Keratinocyte (primary cell): ENCODE measurements around the gene SSNA1. TPM values are rescaled to one million over a fixed set of nuclear protein-coding genes. Genes with fewer than 3 reads are reported as not detected.

ENCODE experiments used
- DNase-seq: peaks from one replicate; pipeline ENCODE4 v3.0.0-alpha.2; 2011; ENCODE audit warnings: low read depth, missing footprints, low spot score
- FAIRE-seq: peaks from 2 replicates; lab custom pipeline; 2011; peaks lifted over from hg19 to GRCh38; lab: Jason Lieb, UNC
- H2AFZ ChIP-seq: 2 replicates; pipeline ENCODE4 v1.6.0; 2012; ENCODE audit warnings: low read length, control low read depth, inconsistent platforms; ENCODE audit not compliant: control insufficient read depth
- H3K27ac ChIP-seq: 2 replicates; pipeline ENCODE4 v1.5.1; 2011; ENCODE audit warnings: low read length; ENCODE audit not compliant: control insufficient read depth, insufficient read depth
- H3K27me3 ChIP-seq: 3 replicates; pipeline ENCODE4 v1.6.0; 2011; ENCODE audit warnings: low read length; ENCODE audit not compliant: control insufficient read depth, insufficient read depth; ENCODE audit errors: extremely low read depth
- H3K36me3 ChIP-seq, 2 experiments: 2 replicates in 1 of 2; 3 replicates in 1 of 2; pipeline ENCODE4 v1.5.1; 2011; ENCODE audit warnings: low read length in 2 of 2, mild to moderate bottlenecking in 1 of 2; ENCODE audit not compliant: control insufficient read depth in 2 of 2, insufficient read depth in 2 of 2; ENCODE audit errors: extremely low read depth in 1 of 2
- H3K4me1 ChIP-seq: 3 replicates; pipeline ENCODE4 v1.5.1; 2011; ENCODE audit warnings: low read length; ENCODE audit not compliant: control insufficient read depth, insufficient read depth; ENCODE audit errors: extremely low read depth
- H3K4me2 ChIP-seq: 3 replicates; pipeline ENCODE4 v1.6.0; 2011; ENCODE audit warnings: low read depth, low read length; ENCODE audit not compliant: control insufficient read depth, insufficient read depth; ENCODE audit errors: extremely low read depth
- H3K4me3 ChIP-seq, 3 experiments: fragments of 200-600 bp in 1 of 3; sonication (generic) in 1 of 3; 2 replicates in 2 of 3; 3 replicates in 1 of 3; pipeline ENCODE4 v1.5.1; 2011 to 2016; ENCODE audit warnings: low read length in 3 of 3, mild to moderate bottlenecking in 3 of 3, control low read depth in 2 of 3, inconsistent platforms in 1 of 3, low read depth in 1 of 3, mixed read lengths in 1 of 3, mixed run types in 1 of 3, moderate library complexity in 1 of 3; ENCODE audit not compliant: control insufficient read depth in 2 of 3, insufficient read depth in 2 of 3; ENCODE audit errors: extremely low read depth in 1 of 3
- H3K79me2 ChIP-seq: 2 replicates; pipeline ENCODE4 v1.6.0; 2012; ENCODE audit warnings: low read length; ENCODE audit not compliant: control insufficient read depth, insufficient read depth
- H3K9ac ChIP-seq: 3 replicates; pipeline ENCODE4 v1.6.0; 2011; ENCODE audit warnings: low read length; ENCODE audit not compliant: control insufficient read depth, insufficient read depth; ENCODE audit errors: extremely low read depth
- H3K9me1 ChIP-seq: 3 replicates; pipeline ENCODE4 v1.6.0; 2011; ENCODE audit warnings: low read length; ENCODE audit not compliant: control insufficient read depth, insufficient read depth; ENCODE audit errors: extremely low read depth
- H3K9me3 ChIP-seq: 2 replicates; pipeline ENCODE4 v1.5.1; 2012; ENCODE audit warnings: low read depth, low read length; ENCODE audit not compliant: control insufficient read depth
- H4K20me1 ChIP-seq: 3 replicates; pipeline ENCODE4 v1.6.0; 2011; ENCODE audit warnings: low read length; ENCODE audit not compliant: control insufficient read depth, insufficient read depth; ENCODE audit errors: extremely low read depth
- EZH2 ChIP-seq: IDR thresholded peaks from one replicate; pipeline ENCODE4 v1.6.1; 2012; ENCODE audit warnings: inconsistent platforms, mild to moderate bottlenecking, low read length, moderate library complexity
- dilution Hi-C: fragments of 300-500 bp; cut with MboI; formaldehyde crosslinking; loops from one replicate; pipeline ENCODE4 v1.7.0; 2020; ENCODE audit warnings: low sequenced_read_pairs; ENCODE audit not compliant: extremely low pct_ligation_motif_present
- polyA plus RNA-seq, 5 experiments: library from polyadenylated mRNA; depleted of rRNA in 3 of 5; stranded (reverse) in 3 of 5; stranded (forward) in 1 of 5; unstranded in 1 of 5; fragments of >200 nt; gene quantifications; 1 replicate in 1 of 5; 2 replicates in 3 of 5; 3 replicates in 1 of 5; pipeline versions ENCODE4 v1.2.1 to v1.2.3, GENCODE V29; 2011 to 2012; ENCODE audit warnings: missing spikeins in 2 of 5, low read depth in 1 of 5, low replicate concordance in 1 of 5
- TF ChIP-seq, protein P1 (sequence below), 3 experiments: IDR thresholded peaks in 1 of 3; conservative IDR thresholded peaks in 1 of 3; optimal IDR thresholded peaks in 1 of 3; 2 replicates in 2 of 3; 3 replicates in 1 of 3; pipeline versions ENCODE3 to v1.5.1; 2011; ENCODE audit warnings: low read length in 3 of 3, mild to moderate bottlenecking in 3 of 3, moderate library complexity in 2 of 3, control low read depth in 1 of 3, inconsistent platforms in 1 of 3; ENCODE audit not compliant: insufficient read depth in 2 of 3; ENCODE audit errors: extremely low read depth in 1 of 3

The SSNA1 gene
- polyA plus RNA-seq, 1 donor (not counting 4 experiments of a cell fraction or from before 2014, with no cell fraction given) = 45.3 TPM

- FAIRE-seq = no peak
- Histone ChIP-seq H3K79me2 (peaks cover 51% of the 10 kb centered on the region), H4K20me1 (no peaks in the 10 kb centered on the region), H3K4me2 (peak overlapping the region; percentile 100), H3K4me1 (peaks cover 24% of the 10 kb centered on the region), H2AFZ (no peak overlapping the region), H3K9me3 (no peaks in the 10 kb centered on the region), H3K9me1 (no peaks in the 10 kb centered on the region), H3K27me3 (no peaks in the 10 kb centered on the region), H3K9ac (peak overlapping the region; percentile 93), H3K4me3 (peak overlapping the region; percentile 93 to 97 (median 96)), H3K36me3 (peaks cover 5 to 11% of the 10 kb centered on the region in 2 experiments), H3K27ac (peak overlapping the region; percentile 83)
- TF ChIP-seq, protein P1, sequence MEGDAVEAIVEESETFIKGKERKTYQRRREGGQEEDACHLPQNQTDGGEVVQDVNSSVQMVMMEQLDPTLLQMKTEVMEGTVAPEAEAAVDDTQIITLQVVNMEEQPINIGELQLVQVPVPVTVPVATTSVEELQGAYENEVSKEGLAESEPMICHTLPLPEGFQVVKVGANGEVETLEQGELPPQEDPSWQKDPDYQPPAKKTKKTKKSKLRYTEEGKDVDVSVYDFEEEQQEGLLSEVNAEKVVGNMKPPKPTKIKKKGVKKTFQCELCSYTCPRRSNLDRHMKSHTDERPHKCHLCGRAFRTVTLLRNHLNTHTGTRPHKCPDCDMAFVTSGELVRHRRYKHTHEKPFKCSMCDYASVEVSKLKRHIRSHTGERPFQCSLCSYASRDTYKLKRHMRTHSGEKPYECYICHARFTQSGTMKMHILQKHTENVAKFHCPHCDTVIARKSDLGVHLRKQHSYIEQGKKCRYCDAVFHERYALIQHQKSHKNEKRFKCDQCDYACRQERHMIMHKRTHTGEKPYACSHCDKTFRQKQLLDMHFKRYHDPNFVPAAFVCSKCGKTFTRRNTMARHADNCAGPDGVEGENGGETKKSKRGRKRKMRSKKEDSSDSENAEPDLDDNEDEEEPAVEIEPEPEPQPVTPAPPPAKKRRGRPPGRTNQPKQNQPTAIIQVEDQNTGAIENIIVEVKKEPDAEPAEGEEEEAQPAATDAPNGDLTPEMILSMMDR (optimal IDR thresholded peaks at IDR 0.05 in 1 of 3, IDR thresholded peaks at IDR 0.05 in 1 of 3, conservative IDR thresholded peaks at IDR 0.05 in 1 of 3; ENCODE audit: extremely low read depth in 1 of 3, insufficient read depth in 2 of 3, low read length in 3 of 3) = no peak
- no peak for TF ChIP-seq EZH2
- dilution Hi-C loops = no loop called here
- DNase-seq = no peak
These were observed 18.1 kb downstream of the SSNA1 start for GRCh38 chr9:137206602-137207001.

DNA sequence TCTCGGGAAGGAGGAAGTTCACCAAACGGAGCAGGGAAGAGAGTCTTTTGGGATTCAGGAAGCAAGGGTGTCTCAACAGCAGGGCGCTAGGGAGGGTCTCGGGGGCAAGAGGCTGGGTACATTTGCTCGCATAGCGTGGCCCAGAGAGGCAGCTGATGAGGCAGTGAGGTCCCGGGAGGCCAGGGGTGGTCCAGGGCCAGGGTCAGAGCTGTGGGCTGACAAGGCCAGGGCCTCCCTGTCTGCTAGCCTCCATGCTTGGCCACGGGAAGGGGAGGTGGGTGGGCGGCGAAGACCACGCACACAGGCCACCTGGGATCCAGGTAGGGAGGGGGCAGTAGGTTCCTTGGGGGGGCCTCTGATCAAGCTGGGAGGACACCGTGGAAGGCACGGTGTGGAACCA is 23.1 kb downstream of the SSNA1 start:
- no peak overlapping the region for H3K4me2 ChIP-seq
- H2AFZ ChIP-seq = no peak overlapping the region
- DNase-seq (no peak), FAIRE-seq (no peak)
- no peak overlapping the region for H3K9ac ChIP-seq
- H3K27me3 ChIP-seq = no peaks in the 10 kb centered on the region
- H3K9me1 ChIP-seq = no peaks in the 10 kb centered on the region
- peaks cover 5% of the 10 kb centered on the region for H3K4me1 ChIP-seq
- dilution Hi-C loops = no loop called here
- no peaks in the 10 kb centered on the region for H3K9me3 ChIP-seq
- H3K4me3 ChIP-seq = no peak overlapping the region
- H4K20me1 ChIP-seq = no peaks in the 10 kb centered on the region
- H3K27ac ChIP-seq = no peak overlapping the region
- peaks cover 10% of the 10 kb centered on the region for H3K79me2 ChIP-seq
- TF ChIP-seq, protein P1 (optimal IDR thresholded peaks at IDR 0.05 in 1 of 3, IDR thresholded peaks at IDR 0.05 in 1 of 3, conservative IDR thresholded peaks at IDR 0.05 in 1 of 3; ENCODE audit: extremely low read depth in 1 of 3, insufficient read depth in 2 of 3, low read length in 3 of 3) = no peak
- TF ChIP-seq EZH2 = no peak
- H3K36me3 ChIP-seq = peaks cover 8 to 28% of the 10 kb centered on the region in 2 experiments
